WTC11 (cell line): ENCODE data around the gene FOXC1. TPM values are rescaled to one million over a fixed set of nuclear protein-coding genes. Genes with fewer than 3 reads are reported as not detected.
A peak's percentile ranks its signal among the peaks of the same experiment; 100 is the strongest.

ENCODE experiments used
- ATAC-seq: fragments of 200-7000 bp; cut with Tn5 transposase; 2 replicates; pipeline ENCODE4 v1.10.0; 2021; ENCODE audit warnings: mild to moderate bottlenecking, moderate library complexity
- Bru-seq: library from RNA; stranded (reverse); fragments of 400-500 nt; gene quantifications from one replicate; lab custom pipeline; 2021; lab: Mats Ljungman, UMichigan
- CTCF ChIA-PET: fragments of 300-600 bp; sonication (Branson Sonifier 250); formaldehyde crosslinking; loops from one replicate; lab custom pipeline; 2021; ENCODE audit warnings: antibody characterized with exemption; lab: Charles Lee
- POLR2A ChIA-PET: fragments of 350-600 bp; sonication (Branson Sonifier 250); formaldehyde crosslinking; loops from one replicate; lab custom pipeline; 2021; ENCODE audit warnings: antibody characterized with exemption; lab: Charles Lee
- DNase-seq: peaks from one replicate; pipeline ENCODE4 v3.0.0; 2021; ENCODE audit warnings: low spot score
- H3K27ac Mint-ChIP-seq: 2 replicates; pipeline ENCODE4 v1.8.0; 2021; ENCODE audit warnings: mixed read lengths
- H3K27me3 Mint-ChIP-seq: 2 replicates; pipeline ENCODE4 v1.8.0; 2021; ENCODE audit warnings: low read depth, mild to moderate bottlenecking, moderate library complexity, mixed read lengths
- H3K36me3 Mint-ChIP-seq: 2 replicates; pipeline ENCODE4 v1.8.0; 2021; ENCODE audit warnings: mixed read lengths
- H3K4me1 Mint-ChIP-seq: 2 replicates; pipeline ENCODE4 v1.8.0; 2022; ENCODE audit warnings: mixed read lengths
- H3K4me3 Mint-ChIP-seq: 2 replicates; pipeline ENCODE4 v1.8.0; 2021; ENCODE audit warnings: mild to moderate bottlenecking, moderate library complexity, mixed read lengths
- H3K9me3 Mint-ChIP-seq: 2 replicates; pipeline ENCODE4 v1.8.0; 2021; ENCODE audit warnings: mixed read lengths
- CBFB ChIP-seq: sonication (generic); formaldehyde crosslinking; IDR thresholded peaks from 2 replicates; pipeline ENCODE4 v1.8.1; 2022; ENCODE audit warnings: mild to moderate bottlenecking, low read depth, missing genetic modification reagents
- E2F4 ChIP-seq: sonication (generic); formaldehyde crosslinking; IDR thresholded peaks from 2 replicates; pipeline ENCODE4 v1.8.1; 2022; ENCODE audit warnings: low read depth, mild to moderate bottlenecking, moderate library complexity, missing genetic modification reagents, borderline replicate concordance
- ELF4 ChIP-seq: sonication (generic); formaldehyde crosslinking; IDR thresholded peaks from 2 replicates; pipeline ENCODE4 v1.8.1; 2022; ENCODE audit warnings: low read depth, mild to moderate bottlenecking, moderate library complexity, missing genetic modification reagents
- EMX1 ChIP-seq: fragments of 250-450 bp; sonication (Bioruptor Pico); IDR thresholded peaks from 2 replicates; pipeline ENCODE4 v1.8.0; 2021; ENCODE audit warnings: mild to moderate bottlenecking
- ESRRA ChIP-seq: sonication (generic); formaldehyde crosslinking; IDR thresholded peaks from 2 replicates; pipeline ENCODE4 v1.8.1; 2022; ENCODE audit warnings: mild to moderate bottlenecking, missing genetic modification reagents, borderline replicate concordance
- FOXK1 ChIP-seq: sonication (generic); formaldehyde crosslinking; IDR thresholded peaks from 2 replicates; pipeline ENCODE4 v1.8.0; 2022; ENCODE audit warnings: mild to moderate bottlenecking, moderate library complexity, missing genetic modification reagents
- GTF2I ChIP-seq: fragments of 250-450 bp; sonication (Bioruptor Pico); conservative IDR thresholded peaks from 2 replicates; pipeline ENCODE4 v1.4.0; 2021; ENCODE audit warnings: mild to moderate bottlenecking
- IRF1 ChIP-seq: sonication (generic); formaldehyde crosslinking; IDR thresholded peaks from 2 replicates; pipeline ENCODE4 v1.8.0; 2023; ENCODE audit warnings: missing genetic modification reagents
- IRF2 ChIP-seq: sonication (generic); formaldehyde crosslinking; IDR thresholded peaks from 2 replicates; pipeline ENCODE4 v1.8.0; 2022; ENCODE audit warnings: low read depth, missing genetic modification reagents, borderline replicate concordance
- KAT7 ChIP-seq: sonication (generic); formaldehyde crosslinking; IDR thresholded peaks from 2 replicates; pipeline ENCODE4 v1.8.1; 2023; ENCODE audit warnings: missing genetic modification reagents, mild to moderate bottlenecking, borderline replicate concordance
- MAX ChIP-seq: sonication (generic); formaldehyde crosslinking; IDR thresholded peaks from 2 replicates; pipeline ENCODE4 v1.8.0; 2022; ENCODE audit warnings: mild to moderate bottlenecking, missing genetic modification reagents
- MLX ChIP-seq: sonication (generic); formaldehyde crosslinking; IDR thresholded peaks from 2 replicates; pipeline ENCODE4 v1.8.1; 2023; ENCODE audit warnings: mild to moderate bottlenecking, missing genetic modification reagents, moderate library complexity
- MXD4 ChIP-seq: fragments of 250-450 bp; sonication (Bioruptor Pico); IDR thresholded peaks from 2 replicates; pipeline ENCODE4 v1.8.0; 2021; ENCODE audit warnings: mild to moderate bottlenecking, moderate library complexity, borderline replicate concordance
- NFYB ChIP-seq: sonication (generic); formaldehyde crosslinking; conservative IDR thresholded peaks from 2 replicates; pipeline ENCODE4 v1.8.0; 2022; ENCODE audit warnings: low read depth, missing genetic modification reagents
- NR2C2 ChIP-seq: sonication (generic); formaldehyde crosslinking; IDR thresholded peaks from 2 replicates; pipeline ENCODE4 v1.8.0; 2022; ENCODE audit warnings: mild to moderate bottlenecking, missing genetic modification reagents
- PRDM15 ChIP-seq: sonication (generic); formaldehyde crosslinking; IDR thresholded peaks from 2 replicates; pipeline ENCODE4 v1.8.0; 2022; ENCODE audit warnings: missing genetic modification reagents
- TCF7 ChIP-seq: sonication (generic); formaldehyde crosslinking; IDR thresholded peaks from 2 replicates; pipeline ENCODE4 v1.8.0; 2022; ENCODE audit warnings: mild to moderate bottlenecking, low read depth, missing genetic modification reagents, moderate library complexity
- TEAD4 ChIP-seq: sonication (generic); formaldehyde crosslinking; IDR thresholded peaks from 2 replicates; pipeline ENCODE4 v1.8.0; 2022; ENCODE audit warnings: mild to moderate bottlenecking, missing genetic modification reagents
- TP53 ChIP-seq: sonication (generic); formaldehyde crosslinking; IDR thresholded peaks from 2 replicates; pipeline ENCODE4 v1.8.1; 2023; ENCODE audit warnings: mild to moderate bottlenecking, missing genetic modification reagents
- ZNF219 ChIP-seq: sonication (generic); formaldehyde crosslinking; IDR thresholded peaks from 2 replicates; pipeline ENCODE4 v1.8.0; 2023; ENCODE audit warnings: missing genetic modification reagents, mild to moderate bottlenecking, borderline replicate concordance
- ZNF425 ChIP-seq: fragments of 250-450 bp; sonication (Bioruptor Pico); conservative IDR thresholded peaks from 2 replicates; pipeline ENCODE4 v1.9.0; 2021; ENCODE audit warnings: mild to moderate bottlenecking
- long read RNA-seq, 3 experiments: library from RNA in 1 of 3; library from capped mRNA in 1 of 3; library from polyadenylated mRNA in 1 of 3; unstranded in 2 of 3; stranded (forward) in 1 of 3; transcript quantifications; one replicate each; pipeline ENCODE4 v2.0.0, GENCODE V29; 2021
- total RNA-seq: library from RNA; stranded (reverse); gene quantifications from 3 replicates; pipeline ENCODE4 v1.2.3, GENCODE V29; 2021

FOXC1 gene
- 6.1 to 10.7 TPM (median 7.2 TPM) in 3 replicates for total RNA-seq
- Bru-seq, nascent RNA, result percentile 85 among the genes with signal in this experiment
- long read RNA-seq, experiment 1, transcript FOXC1-201 (1 exons, 3,926 nt), result major isoform, 27 of 32 reads
- long read RNA-seq, experiment 1, transcript FOXC1-202 (1 exons, 3,831 nt), result minor isoform, 5 of 32 reads
- long read RNA-seq, experiment 1, partial matches to known transcripts, result 0 of 32 reads
- long read RNA-seq, experiment 1, other reads (novel, unspliced or antisense), result 0 of 32 reads
- long read RNA-seq, experiment 2, transcript FOXC1-202 (1 exons, 3,831 nt), result major isoform, 6 of 10 reads
- long read RNA-seq, experiment 2, partial matches to known transcripts, result 0 of 10 reads
- long read RNA-seq, experiment 2, other reads (novel, unspliced or antisense), result 1 of 10 reads
- long read RNA-seq, experiment 3, result 0 reads

GRCh38 chr6:1609648-1610496 lies at the start of gene FOXC1:
TSS of gene FOXC1 (plus strand) at chr6:1609915. CDS start at chr6:1610446, 531 bp downstream.
- no peaks in the 10 kb centered on the region for H3K9me3 Mint-ChIP-seq
- H3K4me1 Mint-ChIP-seq, result peaks cover 43% of the 10 kb centered on the region
- peaks cover 86% of the 10 kb centered on the region for H3K27me3 Mint-ChIP-seq
- ChIA-PET POLR2A (no interaction called here), CTCF (interaction anchor here (0.7 to 1.6 kb wide), 5 partner anchors 9 to 553 kb away, joined by 3 to 4 read pairs (median 3); no protein-coding TSS in a partner anchor)
- no peaks in the 10 kb centered on the region for H3K36me3 Mint-ChIP-seq
- DNase-seq, result peak; percentile 76
- TF ChIP-seq IRF1 (CRISPR knock-in tag), result no peak
- TF ChIP-seq TCF7 (CRISPR knock-in tag), result no peak
- no peak for TF ChIP-seq IRF2 (CRISPR knock-in tag)
- TF ChIP-seq NR2C2, result no peak
- TF ChIP-seq MXD4 (CRISPR knock-in tag), result no peak
- no peak for TF ChIP-seq ESRRA (CRISPR knock-in tag)
- no peak for TF ChIP-seq NFYB (CRISPR knock-in tag)
- no peak for TF ChIP-seq ZNF219 (CRISPR knock-in tag)
- peak; percentile 23 for ATAC-seq
- no peak within 1 kb of the TSS for H3K27ac Mint-ChIP-seq
- peak within 1 kb of the TSS; percentile 72 for H3K4me3 Mint-ChIP-seq

- DNase-seq (no peak), ATAC-seq (no peak)
- Mint-ChIP-seq H3K36me3 (no peaks in the 10 kb centered on the region), H3K4me1 (peaks cover 16% of the 10 kb centered on the region), H3K4me3 (no peak overlapping the region), H3K9me3 (no peaks in the 10 kb centered on the region; the same call in 1 of the 2 replicates), H3K27ac (no peak overlapping the region), H3K27me3 (peaks cover 2% of the 10 kb centered on the region; the same call in 1 of the 2 replicates)
- CTCF ChIA-PET, result interaction anchor here (0.7 to 1.8 kb wide), 2 partner anchors 8 to 37 kb away, joined by 3 to 12 read pairs; no protein-coding TSS in a partner anchor
- POLR2A ChIA-PET, result interaction anchor here (0.6 kb wide), 1 partner anchor 26 kb away, joined by 3 read pairs; no protein-coding TSS in a partner anchor
- no peak for TF ChIP-seq MAX
- no peak for TF ChIP-seq E2F4
- no peak for TF ChIP-seq CBFB (CRISPR knock-in tag)
- no peak for TF ChIP-seq ELF4 (CRISPR knock-in tag)
- TF ChIP-seq ZNF425, result no peak
- TF ChIP-seq TEAD4 (CRISPR knock-in tag), result no peak
- TF ChIP-seq NFYB (CRISPR knock-in tag), result no peak
- TF ChIP-seq EMX1, result no peak
- no peak for TF ChIP-seq MLX (CRISPR knock-in tag)
- no peak for TF ChIP-seq KAT7 (CRISPR knock-in tag)
- no peak for TF ChIP-seq PRDM15
- TF ChIP-seq TP53, result no peak
- TF ChIP-seq GTF2I (CRISPR knock-in tag), result no peak
- no peak for TF ChIP-seq FOXK1 (CRISPR knock-in tag)
Observed at GRCh38 chr6:1560281-1561058, 49.2 kb upstream of the FOXC1 start.
